Dendritic cell treated with granulocyte-macrophage colony-stimulating factor and Interleukin-4, amounts not matched to agents 40 ng/mL and 50 ng/mL, for 4 days (primary cell): ENCODE measurements around the gene EPOP.
"Not testable (repeated sequence)": the region's sequence is repeated elsewhere in the genome, so short reads cannot be mapped to it uniquely, and the experiment has no call there.

Source experiments
- H3K27ac Mint-ChIP-seq: one replicate; pipeline ENCODE4 v1.8.0; 2022; ENCODE audit warnings: mild to moderate bottlenecking, mixed read lengths
- H3K27me3 Mint-ChIP-seq: one replicate; pipeline ENCODE4 v1.8.0; 2022; ENCODE audit warnings: mild to moderate bottlenecking, mixed read lengths
- H3K36me3 Mint-ChIP-seq: one replicate; pipeline ENCODE4 v1.8.0; 2022; ENCODE audit warnings: low read depth, mixed read lengths
- H3K4me1 Mint-ChIP-seq: one replicate; pipeline ENCODE4 v1.8.0; 2022; ENCODE audit warnings: low read depth, mixed read lengths
- H3K4me3 Mint-ChIP-seq: one replicate; pipeline ENCODE4 v1.8.0; 2022; ENCODE audit warnings: mild to moderate bottlenecking, moderate library complexity, mixed read lengths
- H3K9me3 Mint-ChIP-seq: one replicate; pipeline ENCODE4 v1.8.0; 2022; ENCODE audit warnings: mixed read lengths
- intact Hi-C: fragments of 100-400 bp; cut with micrococcal nuclease; formaldehyde crosslinking; loops from one replicate; pipeline ENCODE4 v1.15.0; 2022

The EPOP gene

GRCh38 chr17:38656959-38657823, 17.6 kb downstream of the EPOP start:
- Mint-ChIP-seq H3K9me3 (no peaks in the 10 kb centered on the region), H3K27ac (no peak overlapping the region), H3K4me3 (no peak overlapping the region), H3K36me3 (no peaks in the 10 kb centered on the region), H3K4me1 (peaks cover 58% of the 10 kb centered on the region), H3K27me3 (peaks cover 65% of the 10 kb centered on the region)
- intact Hi-C loops: loop anchor here (10.0 kb wide), 1 partner anchor 62 kb away; no protein-coding TSS in a partner anchor

- H3K9me3 Mint-ChIP-seq: no peaks in the 10 kb centered on the region
- H3K36me3 Mint-ChIP-seq: no peaks in the 10 kb centered on the region
- intact Hi-C loops: loop anchor here (10.0 kb wide), 1 partner anchor 60 kb away; no protein-coding TSS in a partner anchor
- H3K4me3 Mint-ChIP-seq: no peak overlapping the region
- peaks cover 37% of the 10 kb centered on the region for H3K4me1 Mint-ChIP-seq
- no peak overlapping the region for H3K27ac Mint-ChIP-seq
- peaks cover 75% of the 10 kb centered on the region for H3K27me3 Mint-ChIP-seq
These were observed 20.1 kb downstream of the EPOP start for GRCh38 chr17:38654411-38655398.

GRCh38 chr17:38653679-38654078, 21.1 kb downstream of the EPOP start:
- Mint-ChIP-seq H3K27me3 (peaks cover 76% of the 10 kb centered on the region), H3K4me1 (peaks cover 30% of the 10 kb centered on the region), H3K4me3 (no peak overlapping the region), H3K9me3 (no peaks in the 10 kb centered on the region), H3K36me3 (no peaks in the 10 kb centered on the region), H3K27ac (no peak overlapping the region)
- intact Hi-C loops: loop anchor here (10.0 kb wide), 1 partner anchor 59 kb away; no protein-coding TSS in a partner anchor

GRCh38 chr17:38653230-38653629, 21.5 kb downstream of the EPOP start:
- Mint-ChIP-seq H3K4me3 (no peak overlapping the region), H3K27ac (no peak overlapping the region), H3K36me3 (no peaks in the 10 kb centered on the region), H3K9me3 (no peaks in the 10 kb centered on the region), H3K4me1 (peaks cover 26% of the 10 kb centered on the region), H3K27me3 (peaks cover 71% of the 10 kb centered on the region)
- intact Hi-C loops: loop anchor here (10.0 kb wide), 1 partner anchor 58 kb away; no protein-coding TSS in a partner anchor

- H3K9me3 Mint-ChIP-seq, H3K27ac Mint-ChIP-seq, H3K36me3 Mint-ChIP-seq, H3K4me3 Mint-ChIP-seq: not testable (repeated sequence)
- H3K4me1 Mint-ChIP-seq: peaks cover 10% of the 10 kb centered on the region
- intact Hi-C loops: loop anchor here (10.0 kb wide), 1 partner anchor 56 kb away; no protein-coding TSS in a partner anchor
- H3K27me3 Mint-ChIP-seq: peaks cover 66% of the 10 kb centered on the region
These were observed 24.0 kb downstream of the EPOP start for GRCh38 chr17:38650653-38651173.

GRCh38 chr17:38637951-38638350, 36.8 kb downstream of the EPOP start:
- intact Hi-C loops: no loop called here
- Mint-ChIP-seq H3K36me3 (no peaks in the 10 kb centered on the region), H3K9me3 (no peaks in the 10 kb centered on the region), H3K4me3 (no peak overlapping the region), H3K4me1 (no peaks in the 10 kb centered on the region), H3K27me3 (peaks cover 33% of the 10 kb centered on the region), H3K27ac (no peak overlapping the region)

GRCh38 chr17:38636054-38636453, 38.7 kb downstream of the EPOP start:
- H3K27me3 Mint-ChIP-seq: peaks cover 27% of the 10 kb centered on the region
- intact Hi-C loops: no loop called here
- H3K9me3 Mint-ChIP-seq: no peaks in the 10 kb centered on the region
- H3K4me1 Mint-ChIP-seq: no peaks in the 10 kb centered on the region
- no peak overlapping the region for H3K4me3 Mint-ChIP-seq
- H3K27ac Mint-ChIP-seq: no peak overlapping the region
- H3K36me3 Mint-ChIP-seq: no peaks in the 10 kb centered on the region

GRCh38 chr17:38632334-38632733, 42.4 kb downstream of the EPOP start:
- intact Hi-C loops: no loop called here
- Mint-ChIP-seq H3K27me3 (peaks cover 23% of the 10 kb centered on the region), H3K9me3 (no peaks in the 10 kb centered on the region), H3K36me3 (no peaks in the 10 kb centered on the region), H3K4me3 (no peak overlapping the region), H3K27ac (no peak overlapping the region), H3K4me1 (no peaks in the 10 kb centered on the region)

- intact Hi-C loops: no loop called here
- Mint-ChIP-seq H3K4me3 (no peak overlapping the region), H3K36me3 (no peaks in the 10 kb centered on the region), H3K27ac (no peak overlapping the region), H3K9me3 (no peaks in the 10 kb centered on the region), H3K4me1 (peaks cover 8% of the 10 kb centered on the region), H3K27me3 (peaks cover 20% of the 10 kb centered on the region)
These were observed 46.3 kb downstream of the EPOP start for GRCh38 chr17:38628441-38628840.

GRCh38 chr17:38627957-38628356, 46.8 kb downstream of the EPOP start:
- Mint-ChIP-seq H3K27ac (no peak overlapping the region), H3K36me3 (no peaks in the 10 kb centered on the region), H3K4me1 (peaks cover 8% of the 10 kb centered on the region), H3K9me3 (no peaks in the 10 kb centered on the region), H3K4me3 (no peak overlapping the region), H3K27me3 (peaks cover 25% of the 10 kb centered on the region)
- intact Hi-C loops: no loop called here

- intact Hi-C loops, H3K4me3 Mint-ChIP-seq, H3K9me3 Mint-ChIP-seq, H3K27ac Mint-ChIP-seq, H3K4me1 Mint-ChIP-seq, H3K36me3 Mint-ChIP-seq: not testable (repeated sequence)
- peaks cover 35% of the 10 kb centered on the region for H3K27me3 Mint-ChIP-seq
These were observed 48.0 kb downstream of the EPOP start for GRCh38 chr17:38626606-38627226.

- Mint-ChIP-seq H3K36me3 (no peaks in the 10 kb centered on the region), H3K27me3 (peaks cover 48% of the 10 kb centered on the region), H3K9me3 (no peaks in the 10 kb centered on the region), H3K27ac (no peak overlapping the region), H3K4me1 (peaks cover 8% of the 10 kb centered on the region), H3K4me3 (no peak overlapping the region)
- intact Hi-C loops: no loop called here
These were observed 49.3 kb downstream of the EPOP start for GRCh38 chr17:38625482-38625881.

GRCh38 chr17:38624782-38625355, 49.9 kb downstream of the EPOP start:
- H3K4me1 Mint-ChIP-seq, intact Hi-C loops, H3K4me3 Mint-ChIP-seq, H3K9me3 Mint-ChIP-seq, H3K27ac Mint-ChIP-seq, H3K36me3 Mint-ChIP-seq: not testable (repeated sequence)
- H3K27me3 Mint-ChIP-seq: peaks cover 54% of the 10 kb centered on the region
